Measurements from ENCODE around the gene LLGL1.

Gene LLGL1

DNA sequence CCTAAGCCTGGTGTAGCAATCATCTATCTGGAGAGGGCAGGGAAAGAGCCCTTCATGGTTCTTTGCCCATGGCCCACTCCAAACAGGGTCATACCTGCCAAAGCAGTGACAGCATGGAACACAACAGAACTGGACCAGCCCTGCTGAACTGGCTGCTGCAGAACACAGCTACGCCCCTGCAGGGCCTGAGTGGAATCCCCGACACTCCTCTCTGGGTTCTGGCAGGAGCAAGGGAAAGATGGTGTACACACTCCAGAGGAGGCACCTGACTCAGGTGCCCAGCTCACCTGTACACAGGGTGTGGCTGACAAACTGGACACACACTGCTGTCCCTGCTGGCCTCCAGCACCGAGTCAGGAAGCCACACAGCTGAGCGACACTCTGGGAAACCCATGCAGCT lies 54.8 kb downstream of the LLGL1 start:
- no peak for DNase-seq

GRCh38 chr17:18280766-18281371 lies 55.4 kb downstream of the LLGL1 start:
- no peak for DNase-seq

DNA sequence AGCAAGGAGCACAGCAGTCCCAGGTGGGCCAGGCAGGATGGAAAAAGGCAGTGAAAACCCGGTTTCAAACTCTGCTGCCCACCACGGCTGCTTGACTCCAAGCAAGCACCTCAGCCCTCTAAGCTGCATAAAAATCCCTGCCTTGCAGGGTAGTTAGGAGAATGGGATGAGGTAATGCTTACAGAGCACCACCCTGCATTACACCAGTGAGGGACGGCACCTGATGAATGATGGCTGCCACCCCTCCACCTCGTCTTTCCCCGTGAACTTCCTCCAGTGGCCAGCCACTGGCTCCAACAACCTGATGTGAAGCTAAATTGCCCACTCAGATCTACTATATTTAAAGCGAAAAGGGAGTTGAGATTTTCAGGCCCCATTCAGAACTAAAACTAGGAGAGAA lies 56.4 kb downstream of the LLGL1 start:
- DNase-seq = no peak

- DNase-seq = no peak
These were observed 59.9 kb downstream of the LLGL1 start for GRCh38 chr17:18285296-18285695.

- DNase-seq = no peak
These were observed 66.5 kb downstream of the LLGL1 start for GRCh38 chr17:18291718-18292540.
